SU-DHL-6 (cell line): ENCODE measurements around the gene SULF2.

Experiments
- H2AFZ ChIP-seq: fragments of 200-600 bp; sonication (generic); 2 replicates; pipeline ENCODE4 v1.6.1; 2014; ENCODE audit warnings: low read depth, mild to moderate bottlenecking, moderate library complexity, mixed read lengths, antibody characterized with exemption, low read length; ENCODE audit not compliant: severe bottlenecking
- H3F3A ChIP-seq: fragments of 200-600 bp; shearing (Covaris generic); 2 replicates; pipeline ENCODE4 v1.6.0; 2016; ENCODE audit warnings: antibody characterized with exemption, mild to moderate bottlenecking; ENCODE audit not compliant: insufficient read depth
- H3K27ac ChIP-seq: fragments of 200-600 bp; sonication (generic); 2 replicates; pipeline ENCODE4 v1.5.1; 2016; ENCODE audit warnings: low read depth, mild to moderate bottlenecking, low read length, moderate library complexity, mixed read lengths
- H3K27me3 ChIP-seq: fragments of 200-600 bp; sonication (generic), shearing (Covaris generic); 2 replicates; pipeline ENCODE4 v1.6.0; 2014; ENCODE audit warnings: mild to moderate bottlenecking, low read length
- H3K36me3 ChIP-seq: fragments of 200-600 bp; sonication (generic); 2 replicates; pipeline ENCODE4 v1.6.1; 2014; ENCODE audit warnings: mild to moderate bottlenecking, low read length, mixed read lengths
- H3K4me2 ChIP-seq: fragments of 300-600, 200-600 bp; shearing (Covaris generic), sonication (generic); 2 replicates; pipeline ENCODE4 v1.6.0; 2014; ENCODE audit warnings: low read length, low read depth, mild to moderate bottlenecking; ENCODE audit not compliant: poor library complexity, severe bottlenecking
- H3K4me3 ChIP-seq: fragments of 200-600 bp; sonication (generic); 2 replicates; pipeline ENCODE4 v1.5.1; 2014; ENCODE audit warnings: antibody characterized with exemption, low read length, mild to moderate bottlenecking, mixed read lengths; ENCODE audit not compliant: insufficient read depth, poor library complexity, severe bottlenecking
- H3K79me2 ChIP-seq: fragments of 200-600 bp; sonication (generic); 2 replicates; pipeline ENCODE4 v1.6.1; 2014; ENCODE audit warnings: mild to moderate bottlenecking, low read length, moderate library complexity; ENCODE audit not compliant: insufficient read depth
- H3K9ac ChIP-seq: fragments of 200-600 bp; sonication (generic); 2 replicates; pipeline ENCODE4 v1.7.0; 2014; ENCODE audit warnings: mild to moderate bottlenecking, low read length
- H3K9me2 ChIP-seq: fragments of 200-600 bp; sonication (generic); replicated peaks from 2 replicates; pipeline ENCODE4 v1.6.1; 2014; ENCODE audit warnings: low read length; ENCODE audit not compliant: insufficient read depth
- H3K9me3 ChIP-seq: fragments of 200-600 bp; sonication (generic); 2 replicates; pipeline ENCODE4 v1.6.1; 2014; ENCODE audit warnings: low read length, mixed read lengths; ENCODE audit not compliant: insufficient read depth
- H4K20me1 ChIP-seq: fragments of 200-600 bp; sonication (generic); 2 replicates; pipeline ENCODE4 v1.6.1; 2014; ENCODE audit warnings: low read depth, mild to moderate bottlenecking, antibody characterized with exemption, low read length, moderate library complexity, mixed read lengths
- EZH2phosphoT487 ChIP-seq: fragments of 200-600 bp; sonication (generic), shearing (Covaris generic); conservative IDR thresholded peaks from 2 replicates; pipeline ENCODE4 v1.6.1; 2018; ENCODE audit warnings: mild to moderate bottlenecking, antibody characterized with exemption, low read length, moderate library complexity, mixed read lengths
- TF ChIP-seq, protein P1 (sequence below): fragments of 200-600 bp; sonication (generic); IDR thresholded peaks from one replicate; pipeline ENCODE4 v1.5.1; 2017; ENCODE audit warnings: antibody characterized with exemption, mild to moderate bottlenecking, low read length, moderate library complexity; ENCODE audit not compliant: insufficient read depth, poor library complexity, severe bottlenecking

Gene SULF2

DNA sequence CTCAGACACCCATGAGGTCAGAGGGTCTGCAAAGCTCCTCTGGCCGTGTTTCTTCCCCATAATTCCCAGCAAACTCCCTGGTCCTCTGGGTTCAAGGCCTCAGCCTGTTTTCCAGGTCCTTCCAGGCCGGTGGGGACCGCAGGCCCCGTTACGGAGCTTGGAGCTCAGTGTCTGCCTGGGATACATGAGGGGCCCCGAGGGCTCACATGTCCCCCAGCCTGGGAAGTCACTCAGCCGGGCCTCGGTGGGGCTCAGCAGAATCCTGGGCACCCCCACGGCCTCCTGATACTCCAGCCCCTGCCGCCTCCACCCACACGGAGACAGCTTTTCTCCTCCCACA lies 3.4 kb upstream of the SULF2 start:
- Histone ChIP-seq H3K9me2 (no peaks in the 10 kb centered on the region), H3K4me2 (no peak overlapping the region), H3K36me3 (no peaks in the 10 kb centered on the region), H3K79me2 (no peaks in the 10 kb centered on the region), H3K27ac (no peak overlapping the region), H4K20me1 (no peaks in the 10 kb centered on the region), H3K9me3 (no peaks in the 10 kb centered on the region), H2AFZ (no peak overlapping the region), H3K4me3 (no peak overlapping the region), H3K9ac (no peak overlapping the region), H3F3A (no peaks in the 10 kb centered on the region), H3K27me3 (no peaks in the 10 kb centered on the region)
- TF ChIP-seq EZH2phosphoT487, result no peak
- TF ChIP-seq, protein P1, sequence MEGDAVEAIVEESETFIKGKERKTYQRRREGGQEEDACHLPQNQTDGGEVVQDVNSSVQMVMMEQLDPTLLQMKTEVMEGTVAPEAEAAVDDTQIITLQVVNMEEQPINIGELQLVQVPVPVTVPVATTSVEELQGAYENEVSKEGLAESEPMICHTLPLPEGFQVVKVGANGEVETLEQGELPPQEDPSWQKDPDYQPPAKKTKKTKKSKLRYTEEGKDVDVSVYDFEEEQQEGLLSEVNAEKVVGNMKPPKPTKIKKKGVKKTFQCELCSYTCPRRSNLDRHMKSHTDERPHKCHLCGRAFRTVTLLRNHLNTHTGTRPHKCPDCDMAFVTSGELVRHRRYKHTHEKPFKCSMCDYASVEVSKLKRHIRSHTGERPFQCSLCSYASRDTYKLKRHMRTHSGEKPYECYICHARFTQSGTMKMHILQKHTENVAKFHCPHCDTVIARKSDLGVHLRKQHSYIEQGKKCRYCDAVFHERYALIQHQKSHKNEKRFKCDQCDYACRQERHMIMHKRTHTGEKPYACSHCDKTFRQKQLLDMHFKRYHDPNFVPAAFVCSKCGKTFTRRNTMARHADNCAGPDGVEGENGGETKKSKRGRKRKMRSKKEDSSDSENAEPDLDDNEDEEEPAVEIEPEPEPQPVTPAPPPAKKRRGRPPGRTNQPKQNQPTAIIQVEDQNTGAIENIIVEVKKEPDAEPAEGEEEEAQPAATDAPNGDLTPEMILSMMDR, result no peak

GRCh38 chr20:47786765-47787107 lies 1.5 kb upstream of the SULF2 start:
- H3K9me3 ChIP-seq, result no peaks in the 10 kb centered on the region
- no peak overlapping the region for H2AFZ ChIP-seq
- no peaks in the 10 kb centered on the region for H3F3A ChIP-seq
- no peaks in the 10 kb centered on the region for H4K20me1 ChIP-seq
- TF ChIP-seq, protein P1, result no peak
- no peak for TF ChIP-seq EZH2phosphoT487
- H3K36me3 ChIP-seq, result no peaks in the 10 kb centered on the region
- no peaks in the 10 kb centered on the region for H3K9me2 ChIP-seq
- H3K27ac ChIP-seq, result no peak overlapping the region
- H3K27me3 ChIP-seq, result no peaks in the 10 kb centered on the region
- H3K4me3 ChIP-seq, result no peak overlapping the region
- H3K4me2 ChIP-seq, result no peak overlapping the region
- H3K9ac ChIP-seq, result no peak overlapping the region
- no peaks in the 10 kb centered on the region for H3K79me2 ChIP-seq

GRCh38 chr20:47785854-47786764 lies 828 bp upstream of the SULF2 start:
- Histone ChIP-seq H2AFZ (no peak overlapping the region), H3K9me3 (no peaks in the 10 kb centered on the region), H3K4me2 (no peak overlapping the region), H3K27ac (no peak overlapping the region), H3K9me2 (no peaks in the 10 kb centered on the region), H3K27me3 (no peaks in the 10 kb centered on the region), H4K20me1 (no peaks in the 10 kb centered on the region), H3F3A (no peaks in the 10 kb centered on the region), H3K9ac (no peak overlapping the region), H3K79me2 (no peaks in the 10 kb centered on the region), H3K4me3 (no peak overlapping the region), H3K36me3 (no peaks in the 10 kb centered on the region)
- no peak for TF ChIP-seq EZH2phosphoT487
- TF ChIP-seq, protein P1, result no peak
